ENCODE results near the gene POFUT2.

The POFUT2 gene

DNA sequence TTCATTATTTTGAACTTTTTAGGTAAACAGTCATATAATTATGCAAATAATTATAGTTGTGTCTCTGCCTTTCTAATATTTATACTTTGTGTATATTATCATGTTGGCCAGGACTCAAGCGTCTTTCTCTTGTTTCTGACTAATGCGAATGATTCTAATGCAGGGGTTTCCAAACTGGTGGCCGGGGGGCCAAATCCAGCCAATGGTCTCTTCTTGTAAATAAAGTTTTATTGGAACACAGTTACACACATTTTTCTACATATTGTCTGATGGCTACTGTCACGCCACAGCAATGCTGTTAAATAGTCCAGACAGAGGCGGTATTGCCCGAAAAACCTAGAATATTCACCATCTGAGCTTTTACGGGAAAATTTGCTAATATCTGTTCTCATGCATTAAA lies 8.9 kb upstream of the POFUT2 start:
- DNase-seq: no peak

GRCh38 chr21:45295576-45296365 lies 8.1 kb upstream of the POFUT2 start:
- no peak for DNase-seq

GRCh38 chr21:45294509-45295291 lies 7.0 kb upstream of the POFUT2 start:
- DNase-seq: no peak

- no peak for DNase-seq
Observed at GRCh38 chr21:45293726-45294401, 6.2 kb upstream of the POFUT2 start.

- DNase-seq: no peak
Observed at GRCh38 chr21:45293220-45293725, 5.6 kb upstream of the POFUT2 start.

DNA sequence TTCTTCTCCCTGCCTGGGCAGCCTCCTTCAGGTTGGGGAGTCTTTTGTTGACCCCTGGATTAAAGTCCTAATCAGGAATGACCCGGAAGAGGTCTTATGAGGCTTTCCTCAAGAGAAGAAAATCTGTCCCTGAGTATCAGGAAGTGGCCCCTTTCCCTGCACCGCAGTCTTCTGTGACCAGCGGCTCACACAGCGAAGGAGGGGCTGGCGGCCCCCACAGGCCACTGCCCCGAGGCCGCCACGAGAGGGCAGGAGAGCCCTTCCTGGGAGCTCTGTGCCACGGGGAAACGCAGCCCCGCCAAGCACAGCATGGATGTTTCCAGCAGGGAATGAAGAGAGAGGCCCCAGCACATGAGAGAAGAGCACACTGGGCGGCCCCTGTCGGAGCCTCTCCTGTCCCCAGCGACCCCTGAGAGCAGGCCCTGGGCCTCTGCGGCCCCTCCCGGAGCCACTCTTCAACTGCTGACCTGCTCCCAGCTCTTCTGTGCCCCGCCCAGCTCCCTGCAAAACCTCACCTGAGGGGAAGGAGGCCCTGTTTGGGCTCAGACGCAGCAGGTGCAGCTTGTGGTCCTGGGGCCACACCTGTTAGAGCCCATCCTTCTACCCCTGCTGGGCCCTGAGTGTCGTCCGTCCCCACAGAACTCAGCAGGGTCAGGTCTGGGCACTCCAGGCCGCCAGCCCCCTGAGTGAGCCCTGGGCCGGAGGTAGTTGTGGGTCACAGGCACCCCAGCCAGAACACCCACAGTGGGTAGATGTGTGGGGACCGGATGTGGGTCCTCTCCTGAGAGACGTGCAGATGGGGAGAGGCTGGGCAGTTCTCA lies 4.9 kb upstream of the POFUT2 start:
- DNase-seq: peak; percentile 56

GRCh38 chr21:45291613-45292398 lies 4.1 kb upstream of the POFUT2 start:
- no peak for DNase-seq

- DNase-seq: no peak
Observed at GRCh38 chr21:45290948-45291612, 3.4 kb upstream of the POFUT2 start.

DNA sequence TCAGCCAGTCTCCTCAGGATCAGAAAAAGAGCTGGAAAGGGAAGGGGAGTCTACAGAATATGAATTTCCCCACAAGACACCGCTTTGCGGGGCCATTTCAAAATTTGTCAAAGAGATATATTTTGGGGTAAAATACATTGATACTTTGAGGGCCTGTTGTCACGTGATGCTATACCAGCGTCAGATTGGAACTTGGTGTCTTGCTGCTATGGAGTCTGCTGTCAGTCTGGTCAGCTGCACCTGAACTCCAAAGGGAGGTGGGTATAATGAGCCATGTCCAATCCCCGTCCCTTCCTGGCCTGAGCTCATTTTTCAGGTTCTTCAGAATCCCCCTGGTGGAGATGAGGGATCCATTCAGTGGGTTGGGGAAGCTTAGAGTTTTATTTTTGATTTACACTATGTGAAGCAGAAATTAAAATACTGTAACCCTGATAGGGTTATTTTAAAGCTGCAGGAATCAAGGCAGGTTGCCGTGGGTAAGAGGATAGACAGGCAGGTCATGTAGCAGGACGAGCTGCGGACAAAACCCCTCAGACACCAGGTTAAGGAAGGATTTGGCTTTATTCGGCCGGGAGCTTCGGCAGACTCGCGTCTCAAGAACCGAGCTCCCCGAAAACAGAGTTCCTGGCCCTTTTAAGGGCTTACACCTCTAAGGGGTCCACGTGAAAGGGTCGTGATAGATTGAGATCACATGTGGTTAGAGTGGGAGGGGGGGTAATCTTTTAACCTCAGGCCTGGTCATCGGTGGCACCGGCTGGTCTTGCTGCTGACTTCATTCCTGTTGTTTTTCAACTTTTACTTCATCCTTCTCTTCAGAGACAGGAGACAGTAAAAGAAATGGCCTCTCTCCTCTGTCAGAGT lies 2.2 kb upstream of the POFUT2 start:
- no peak for DNase-seq

DNA sequence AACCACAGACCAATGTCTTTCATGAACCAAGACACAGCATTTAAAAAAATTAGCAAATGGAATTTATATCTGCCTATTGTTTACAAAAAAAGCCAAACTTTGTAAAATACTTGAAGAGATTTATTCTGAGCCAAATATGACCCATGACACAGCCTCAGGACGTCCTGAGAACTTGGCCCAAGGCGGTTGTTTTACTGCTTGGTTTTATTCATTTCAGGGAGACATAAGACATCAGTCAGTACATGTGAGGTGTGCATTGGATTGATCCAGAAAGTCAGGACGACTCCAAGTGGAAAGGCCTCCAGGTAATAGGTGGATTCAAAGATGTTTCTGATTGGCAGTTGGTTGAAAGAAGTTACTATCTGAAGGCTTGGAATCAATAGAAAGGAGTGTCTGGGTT lies 1.4 kb upstream of the POFUT2 start:
- DNase-seq: no peak

- DNase-seq: no peak
Observed at GRCh38 chr21:45288441-45288841, 746 bp upstream of the POFUT2 start.

- no peak for DNase-seq
Observed at GRCh38 chr21:45286671-45287437, 841 bp downstream of the POFUT2 start.

- DNase-seq: no peak
Observed at GRCh38 chr21:45285266-45285931, 2.3 kb downstream of the POFUT2 start.

- DNase-seq: no peak
Observed at GRCh38 chr21:45284456-45284741, 3.3 kb downstream of the POFUT2 start.

DNA sequence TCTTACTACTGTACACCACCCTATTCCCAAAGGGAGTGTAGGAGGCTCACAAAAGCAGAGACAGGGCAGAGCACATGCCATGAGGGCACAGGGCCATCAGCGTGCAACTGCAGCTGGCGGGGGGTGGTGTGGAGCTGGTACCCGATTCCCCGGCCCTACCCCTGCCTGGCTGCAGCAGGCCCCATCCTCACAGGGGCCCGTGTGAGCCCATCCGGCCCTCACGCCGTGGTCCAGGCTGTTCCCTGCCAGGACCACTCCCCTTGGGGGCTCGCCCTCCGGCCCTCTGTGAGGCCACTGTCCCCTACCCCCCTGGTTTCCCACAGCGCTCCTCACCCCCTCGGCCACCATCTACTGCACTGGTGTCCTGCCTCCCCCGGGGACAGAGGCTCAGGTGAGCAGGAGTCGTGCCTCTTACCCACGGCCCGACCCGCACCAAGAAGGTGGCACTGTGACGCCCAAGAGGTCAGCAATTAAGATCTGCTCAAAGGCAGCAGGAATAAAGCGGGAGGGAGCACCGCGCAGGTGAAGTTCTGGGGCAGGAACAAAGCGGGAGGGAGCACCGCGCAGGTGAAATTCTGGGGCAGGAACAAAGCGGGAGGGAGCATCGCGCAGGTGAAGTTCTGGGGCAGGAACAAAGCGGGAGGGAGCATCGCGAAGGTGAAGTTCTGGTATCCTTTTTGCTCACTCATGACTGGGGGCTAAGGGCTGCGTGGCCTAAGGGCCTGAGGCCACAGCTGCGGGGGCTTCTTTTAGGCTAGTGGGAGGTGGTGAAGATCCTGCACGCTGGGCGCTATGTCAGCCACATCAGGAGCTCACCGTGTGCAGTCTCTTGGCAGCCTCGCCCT lies 3.9 kb downstream of the POFUT2 start:
- no peak for DNase-seq

- DNase-seq: no peak
Observed at GRCh38 chr21:45283035-45283610, 4.6 kb downstream of the POFUT2 start.

- no peak for DNase-seq
Observed at GRCh38 chr21:45282283-45283034, 5.2 kb downstream of the POFUT2 start.

All from NCI-H1105 (cell line).